Measurements from ENCODE around the gene BBS9. TPM values are rescaled to one million over a fixed set of nuclear protein-coding genes. Genes with fewer than 3 reads are reported as not detected.

Gene BBS9
- total and polyA plus RNA-seq, 2 donors (not counting 1 experiment from before 2014, with no cell fraction given): 8.4 to 45.2 TPM

DNA sequence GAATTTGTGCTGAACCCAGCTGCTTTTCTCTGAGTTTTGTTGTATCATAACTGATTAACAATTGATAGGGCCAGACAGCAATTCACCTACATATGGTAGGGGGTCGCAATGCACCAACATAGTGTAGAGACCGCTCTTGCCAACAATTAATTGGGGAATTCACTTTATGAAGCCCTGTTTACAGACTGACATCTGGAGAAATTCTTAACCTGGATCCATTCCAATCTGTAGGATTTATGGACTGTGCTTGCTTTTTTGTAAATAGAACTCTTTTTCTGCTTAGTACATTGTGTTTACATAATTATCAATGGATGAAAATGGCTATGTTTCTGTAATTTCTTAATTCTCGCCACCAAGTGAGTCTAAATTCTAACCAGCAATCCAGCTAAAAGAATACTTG is 464.2 kb downstream of the BBS9 start:
- POLR2A ChIA-PET: no interaction called here
- no peak overlapping the region for H3K27ac Mint-ChIP-seq
- H3K9me3 Mint-ChIP-seq (ENCODE audit: insufficient read depth): no peaks in the 10 kb centered on the region
- Histone ChIP-seq H3K4me3 (ENCODE audit: control extremely low read depth in 1 of 5, extremely low read depth in 1 of 5, insufficient read depth in 1 of 5, low read depth in 2 of 5, low read length in 4 of 5) (no peak overlapping the region), H3K9me3 (ENCODE audit: control extremely low read depth in 1 of 3, control insufficient read depth in 2 of 3, insufficient read depth in 1 of 3, low read length in 2 of 3) (no peaks in the 10 kb centered on the region), H3K27me3 (replicated peaks in 1 of 4; ENCODE audit: control extremely low read depth in 1 of 4, control insufficient read depth in 3 of 4, insufficient read depth in 4 of 4, low read length in 3 of 4) (no peaks in the 10 kb centered on the region), H3K4me1 (ENCODE audit: control insufficient read depth in 2 of 2, insufficient read depth in 2 of 2, low read length in 2 of 2) (peaks cover 4 to 9% of the 10 kb centered on the region in 2 donors), H3K79me2 (ENCODE audit: control insufficient read depth, insufficient read depth, low read length) (no peaks in the 10 kb centered on the region), H2AFZ (ENCODE audit: insufficient read depth, low read depth, low read length, poor library complexity, severe bottlenecking) (no peak overlapping the region), H4K20me1 (ENCODE audit: control insufficient read depth, insufficient read depth, low read length, poor library complexity, severe bottlenecking) (no peaks in the 10 kb centered on the region), H3K27ac (ENCODE audit: low read length in 2 of 2) (no peak overlapping the region), H3K9ac (ENCODE audit: low read length) (no peak overlapping the region), H3K36me3 (replicated peaks in 1 of 2; ENCODE audit: control extremely low read depth in 1 of 2, control insufficient read depth in 1 of 2, extremely low read depth in 1 of 2, insufficient read depth in 2 of 2, low read length in 1 of 2) (no peaks in the 10 kb centered on the region), H3K4me2 (replicated peaks; ENCODE audit: low read depth, low read length, poor library complexity, severe bottlenecking) (no peak overlapping the region)
- no peak overlapping the region for H3K4me3 Mint-ChIP-seq
- intact Hi-C loops (cut with micrococcal nuclease): no loop called here
- TF ChIP-seq, protein P1, sequence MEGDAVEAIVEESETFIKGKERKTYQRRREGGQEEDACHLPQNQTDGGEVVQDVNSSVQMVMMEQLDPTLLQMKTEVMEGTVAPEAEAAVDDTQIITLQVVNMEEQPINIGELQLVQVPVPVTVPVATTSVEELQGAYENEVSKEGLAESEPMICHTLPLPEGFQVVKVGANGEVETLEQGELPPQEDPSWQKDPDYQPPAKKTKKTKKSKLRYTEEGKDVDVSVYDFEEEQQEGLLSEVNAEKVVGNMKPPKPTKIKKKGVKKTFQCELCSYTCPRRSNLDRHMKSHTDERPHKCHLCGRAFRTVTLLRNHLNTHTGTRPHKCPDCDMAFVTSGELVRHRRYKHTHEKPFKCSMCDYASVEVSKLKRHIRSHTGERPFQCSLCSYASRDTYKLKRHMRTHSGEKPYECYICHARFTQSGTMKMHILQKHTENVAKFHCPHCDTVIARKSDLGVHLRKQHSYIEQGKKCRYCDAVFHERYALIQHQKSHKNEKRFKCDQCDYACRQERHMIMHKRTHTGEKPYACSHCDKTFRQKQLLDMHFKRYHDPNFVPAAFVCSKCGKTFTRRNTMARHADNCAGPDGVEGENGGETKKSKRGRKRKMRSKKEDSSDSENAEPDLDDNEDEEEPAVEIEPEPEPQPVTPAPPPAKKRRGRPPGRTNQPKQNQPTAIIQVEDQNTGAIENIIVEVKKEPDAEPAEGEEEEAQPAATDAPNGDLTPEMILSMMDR (IDR thresholded peaks at IDR 0.05): no peak
- TF ChIP-seq EZH2 (IDR thresholded peaks at IDR 0.05; ENCODE audit: borderline replicate concordance, insufficient read depth, low read depth, low read length, poor library complexity, severe bottlenecking): no peak
- 100% methylated on average over 1 of the region's 3 CpGs for WGBS (ENCODE audit: insufficient coverage)
- CTCF ChIA-PET: no interaction called here
- H3K27me3 Mint-ChIP-seq: no peaks in the 10 kb centered on the region
- DNase-seq (no peak), ATAC-seq (ENCODE audit: low read depth) (no peak)
- peaks cover 10% of the 10 kb centered on the region for H3K4me1 Mint-ChIP-seq

DNA sequence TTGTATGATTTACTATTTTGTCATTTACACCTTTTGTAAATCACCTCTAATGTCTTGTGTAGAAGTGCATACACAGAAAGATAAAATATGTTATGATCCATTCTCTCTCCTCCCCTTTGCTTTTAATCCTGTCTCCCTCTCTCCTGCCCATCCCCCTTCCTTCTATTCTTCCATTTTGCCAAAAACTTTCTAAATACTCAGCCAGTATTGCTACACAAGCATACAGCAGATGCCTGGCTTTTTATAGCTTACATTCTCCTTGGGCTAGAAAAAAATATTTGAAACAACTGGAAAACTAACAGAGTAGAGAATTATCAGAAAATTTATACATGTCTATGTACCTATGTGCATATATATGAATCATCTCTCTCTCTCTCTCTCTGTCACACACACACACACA is 467.3 kb downstream of the BBS9 start:
- ChIA-PET POLR2A (no interaction called here), CTCF (no interaction called here)
- Histone ChIP-seq H2AFZ (ENCODE audit: insufficient read depth, low read depth, low read length, poor library complexity, severe bottlenecking) (no peak overlapping the region), H3K27me3 (replicated peaks in 1 of 4; ENCODE audit: control extremely low read depth in 1 of 4, control insufficient read depth in 3 of 4, insufficient read depth in 4 of 4, low read length in 3 of 4) (no peaks in the 10 kb centered on the region), H4K20me1 (ENCODE audit: control insufficient read depth, insufficient read depth, low read length, poor library complexity, severe bottlenecking) (no peaks in the 10 kb centered on the region), H3K4me1 (ENCODE audit: control insufficient read depth in 2 of 2, insufficient read depth in 2 of 2, low read length in 2 of 2) (peaks cover 0 to under 1% of the 10 kb centered on the region in 2 donors), H3K4me2 (replicated peaks; ENCODE audit: low read depth, low read length, poor library complexity, severe bottlenecking) (no peak overlapping the region), H3K79me2 (ENCODE audit: control insufficient read depth, insufficient read depth, low read length) (no peaks in the 10 kb centered on the region), H3K4me3 (ENCODE audit: control extremely low read depth in 1 of 5, extremely low read depth in 1 of 5, insufficient read depth in 1 of 5, low read depth in 2 of 5, low read length in 4 of 5) (no peak overlapping the region), H3K27ac (ENCODE audit: low read length in 2 of 2) (no peak overlapping the region), H3K36me3 (replicated peaks in 1 of 2; ENCODE audit: control extremely low read depth in 1 of 2, control insufficient read depth in 1 of 2, extremely low read depth in 1 of 2, insufficient read depth in 2 of 2, low read length in 1 of 2) (no peaks in the 10 kb centered on the region), H3K9me3 (ENCODE audit: control extremely low read depth in 1 of 3, control insufficient read depth in 2 of 3, insufficient read depth in 1 of 3, low read length in 2 of 3) (no peaks in the 10 kb centered on the region), H3K9ac (ENCODE audit: low read length) (no peak overlapping the region)
- TF ChIP-seq, protein P1 (IDR thresholded peaks at IDR 0.05): no peak
- no peak for TF ChIP-seq EZH2 (IDR thresholded peaks at IDR 0.05; ENCODE audit: borderline replicate concordance, insufficient read depth, low read depth, low read length, poor library complexity, severe bottlenecking)
- Mint-ChIP-seq H3K27me3 (no peaks in the 10 kb centered on the region), H3K9me3 (ENCODE audit: insufficient read depth) (no peaks in the 10 kb centered on the region), H3K27ac (no peak overlapping the region), H3K4me1 (peaks cover 2% of the 10 kb centered on the region), H3K4me3 (no peak overlapping the region)
- no peak for DNase-seq
- intact Hi-C loops (cut with micrococcal nuclease): no loop called here
- no peak for ATAC-seq (ENCODE audit: low read depth)

Data from B cell (primary cell).